ENCODE measurements around the gene TOP2B.

TOP2B gene

DNA sequence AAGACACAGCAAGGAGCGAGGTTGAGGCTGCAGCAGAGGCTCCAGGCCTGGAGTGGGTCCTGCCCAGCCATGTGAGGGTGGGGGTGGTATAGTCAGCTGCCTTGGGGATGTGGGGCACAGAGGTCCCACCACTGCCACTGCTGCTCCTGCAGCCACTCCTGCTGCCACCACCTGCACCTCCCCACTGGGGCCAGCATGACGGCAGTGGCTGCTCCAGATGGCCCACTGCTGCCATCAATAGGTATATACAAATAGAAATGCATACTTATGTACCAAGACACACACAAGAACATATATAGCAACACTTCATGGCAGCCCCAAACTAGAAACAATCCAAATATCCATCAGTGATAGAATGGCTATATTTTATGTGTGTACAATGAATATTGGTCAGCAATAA, 10.0 kb upstream of the TOP2B start:
- DNase-seq, result no peak

DNA sequence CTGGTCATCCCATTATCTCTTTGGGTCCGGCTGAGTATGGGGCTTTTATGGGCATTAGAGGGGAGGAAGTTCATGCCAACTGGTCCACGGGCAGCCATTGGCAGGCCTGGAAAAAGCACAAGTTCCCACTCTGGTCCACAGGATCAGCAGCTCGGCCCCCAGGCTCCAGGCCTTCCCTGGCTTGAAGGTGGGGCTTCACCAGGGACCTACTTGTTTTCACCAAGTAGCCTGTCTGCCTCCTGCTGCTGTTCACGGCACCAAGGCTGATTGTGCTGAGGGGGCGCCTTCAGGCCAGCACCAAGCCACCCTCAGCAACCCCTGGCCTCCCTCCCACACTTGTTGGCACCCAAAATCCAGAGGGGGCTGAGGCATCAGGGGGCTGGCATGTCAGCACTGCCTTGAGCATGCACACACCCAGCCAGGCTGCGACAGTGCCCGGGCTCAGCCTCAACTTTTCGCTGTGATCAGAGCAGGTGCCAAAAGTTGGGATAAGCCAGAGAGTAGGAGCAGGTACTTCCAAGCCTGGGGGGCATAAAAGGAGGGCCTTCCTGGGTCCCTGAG, 9.1 kb upstream of the TOP2B start:
- no peak for DNase-seq

DNA sequence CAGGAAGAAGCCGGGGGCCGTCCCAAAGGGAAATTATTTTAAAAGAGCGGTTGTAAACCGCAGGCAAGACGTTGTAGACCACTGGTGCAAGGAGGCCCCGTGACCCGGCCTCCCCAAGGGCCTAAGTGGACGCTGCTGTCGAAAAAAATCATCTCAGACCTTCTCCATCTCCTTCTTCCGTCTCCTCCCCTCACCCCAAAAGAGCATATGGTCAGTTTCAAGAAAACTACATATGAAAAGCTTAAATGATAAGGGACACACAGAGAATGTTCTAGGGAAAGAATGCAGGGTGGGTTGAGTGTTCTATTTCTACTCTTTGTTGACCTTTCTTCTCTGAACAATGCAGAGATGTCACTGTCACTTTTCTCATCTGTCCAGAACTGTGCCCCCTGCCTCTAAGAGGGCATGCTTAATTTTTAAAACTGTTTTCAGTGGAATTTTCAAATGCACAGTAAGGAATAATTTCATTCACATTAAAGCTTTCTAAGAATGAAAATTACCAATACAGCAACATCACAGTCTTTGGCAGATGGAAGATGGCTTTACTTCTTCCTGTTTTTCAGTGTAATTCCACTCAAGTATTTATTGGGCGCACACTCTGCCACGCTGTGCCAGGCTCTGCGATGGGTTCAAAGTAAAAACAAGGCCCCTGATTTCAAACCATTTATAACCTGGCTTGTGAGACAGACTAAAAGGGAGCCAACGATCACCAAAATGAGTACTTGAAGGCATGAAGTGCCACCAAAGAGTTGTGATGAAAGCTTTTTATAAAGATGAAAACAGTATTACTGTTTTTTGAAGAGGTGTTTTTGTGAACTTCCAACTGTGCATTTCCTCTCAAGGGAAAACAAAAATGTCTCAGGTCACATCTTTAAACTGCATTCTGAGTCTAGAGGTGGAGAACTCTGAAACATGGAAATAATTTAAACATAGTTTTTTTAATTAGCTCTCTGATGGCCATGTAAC, 891 bp upstream of the TOP2B start:
- no peak for DNase-seq

DNA sequence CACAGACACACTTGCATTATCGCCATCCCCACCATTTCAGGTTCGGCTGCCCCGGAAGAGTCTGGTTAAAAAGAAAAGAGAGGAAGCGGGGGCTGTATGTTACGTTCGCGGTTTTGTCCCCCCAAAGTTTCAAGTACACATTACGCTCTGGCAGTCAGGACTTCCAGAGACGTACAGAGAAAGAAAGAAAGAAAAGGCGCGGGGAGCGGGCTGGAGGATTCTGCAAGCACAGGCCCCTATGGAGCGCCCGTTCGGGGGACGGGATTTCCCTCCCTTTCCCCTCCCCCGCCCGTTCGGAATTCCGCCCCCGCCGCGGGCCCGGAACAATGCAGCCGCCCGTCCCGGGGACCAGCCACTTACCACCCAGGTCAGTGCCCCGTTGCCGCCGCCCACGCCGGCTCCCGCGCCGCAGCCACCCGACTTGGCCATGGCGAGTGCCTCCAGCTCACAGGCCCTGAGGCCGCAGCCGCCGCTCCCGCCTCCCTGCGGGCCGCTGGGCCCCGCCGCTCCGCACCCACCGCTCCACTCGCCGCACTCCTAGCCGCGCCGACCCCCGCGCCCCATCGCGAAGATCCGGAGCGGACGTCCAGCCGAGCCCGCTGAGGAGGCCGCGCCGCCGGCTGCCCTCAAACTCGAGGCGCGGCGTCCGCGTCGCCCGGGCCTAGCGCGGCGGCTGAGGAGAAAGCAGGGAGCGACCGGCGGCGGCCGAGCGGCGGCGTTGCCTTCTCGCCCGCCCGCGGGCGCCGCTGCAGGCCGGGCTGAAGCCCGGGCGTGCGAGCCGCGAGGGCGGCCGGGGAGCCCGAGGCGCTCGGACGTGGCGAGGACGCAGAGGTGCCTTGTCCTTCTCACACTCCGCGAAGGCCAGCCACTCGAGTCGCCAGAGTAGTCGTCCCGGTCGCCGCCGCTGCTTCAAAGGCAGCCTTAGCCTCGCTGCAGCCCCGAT, 567 bp downstream of the TOP2B start:
- peak; percentile 34 to 57 for DNase-seq

DNA sequence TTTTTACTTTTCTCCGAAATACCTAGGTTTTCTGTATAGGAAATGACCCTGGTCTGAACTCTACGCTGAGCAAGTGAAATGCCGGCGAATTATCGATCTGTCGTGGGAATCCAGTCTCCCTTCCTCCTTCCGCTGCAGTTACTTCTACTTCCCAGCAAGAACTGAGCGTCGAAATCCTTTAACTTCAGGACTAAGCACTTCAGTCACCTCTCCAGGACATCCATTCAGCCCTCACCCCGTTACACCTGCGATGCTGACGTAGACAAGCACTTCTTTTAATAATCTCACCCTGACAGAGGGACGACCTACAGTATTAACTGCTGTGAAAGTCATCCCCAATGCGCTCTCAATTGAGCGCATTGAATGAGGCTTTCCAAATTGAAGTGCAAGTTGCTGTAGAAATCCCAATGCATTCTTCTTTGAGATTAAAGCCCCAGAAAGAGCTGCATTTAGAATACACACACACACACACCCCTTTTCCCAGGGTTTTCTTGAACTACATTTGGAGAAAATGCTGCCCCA, 1.3 kb downstream of the TOP2B start:
- no peak for DNase-seq

DNA sequence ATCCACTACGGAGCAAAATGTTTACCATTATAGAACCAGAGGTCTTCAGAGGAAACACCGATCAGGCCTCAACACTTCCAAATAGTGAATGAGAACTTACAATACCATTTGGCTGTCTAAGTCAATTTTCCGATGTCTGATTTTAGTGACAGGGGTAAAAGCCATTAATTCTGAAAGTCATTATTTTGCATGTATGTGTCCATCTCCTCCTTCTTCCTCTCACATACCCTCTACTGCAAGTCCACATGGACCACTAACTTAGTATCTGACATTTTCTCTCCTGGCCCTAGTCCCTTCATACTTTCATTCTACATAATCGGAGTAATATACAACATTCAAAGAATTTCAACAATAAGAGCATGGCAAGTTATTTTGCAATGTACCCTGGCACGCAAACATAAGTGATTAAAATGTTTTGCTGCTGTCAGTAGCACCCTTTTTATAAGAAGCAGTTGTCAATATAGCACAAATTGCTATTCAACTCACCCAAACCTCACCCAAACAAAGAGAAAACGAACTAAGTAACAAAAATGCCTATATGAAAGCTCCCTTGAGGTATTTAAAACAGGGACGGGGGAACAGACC, 1.9 kb downstream of the TOP2B start:
- DNase-seq, result no peak

DNA sequence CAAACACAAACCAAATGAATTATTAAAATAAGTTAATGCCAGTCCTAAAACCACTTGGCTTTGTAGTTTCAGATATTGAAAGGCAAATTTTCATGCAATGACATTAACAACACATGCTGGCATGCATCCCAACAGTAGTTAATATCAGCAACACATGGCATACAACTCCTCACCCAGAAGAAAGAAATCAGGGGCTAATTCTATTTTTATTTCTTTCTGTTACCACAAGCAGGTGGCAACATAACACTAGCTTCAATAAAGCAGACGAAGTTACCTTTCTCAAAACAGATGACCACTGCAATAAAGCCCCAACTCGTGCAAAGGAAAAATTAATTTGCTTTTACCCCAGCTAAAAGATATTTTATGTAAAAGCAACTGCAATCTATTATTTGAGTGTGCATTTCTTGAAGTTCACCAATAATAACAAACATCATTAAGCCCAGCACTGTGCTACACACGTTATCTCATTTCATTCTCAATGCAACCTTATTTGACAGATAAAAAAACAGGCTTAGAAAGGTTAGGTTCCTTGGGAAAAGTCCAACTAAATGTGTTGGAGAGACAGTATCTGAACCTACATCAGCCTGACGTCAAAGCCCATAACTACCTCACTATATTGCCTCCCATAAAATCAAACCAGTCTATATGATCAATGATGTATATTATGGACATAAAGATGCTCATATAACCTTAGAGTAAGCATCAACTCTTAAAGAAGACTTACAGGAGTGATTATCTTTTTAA, 2.8 kb downstream of the TOP2B start:
- DNase-seq, result no peak

DNA sequence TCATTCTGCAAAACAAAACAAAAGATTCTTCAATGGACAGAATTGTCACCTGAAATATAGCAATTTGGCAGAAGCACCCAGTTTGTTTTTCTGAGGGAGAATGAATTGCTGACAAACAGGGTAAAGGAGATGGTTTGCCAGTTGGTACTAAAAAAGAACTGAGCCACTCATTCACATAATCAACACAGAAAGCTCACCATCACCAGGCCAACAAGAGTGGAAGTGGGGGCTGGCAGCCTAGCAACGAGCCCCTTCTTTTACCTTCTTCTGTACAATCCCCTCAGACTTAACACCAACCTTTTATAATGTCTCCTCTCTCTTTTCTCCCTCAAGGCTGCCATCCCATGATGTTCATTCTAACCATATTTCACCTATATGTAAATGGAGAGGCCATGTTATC, 5.9 kb downstream of the TOP2B start:
- DNase-seq, result no peak

DNA sequence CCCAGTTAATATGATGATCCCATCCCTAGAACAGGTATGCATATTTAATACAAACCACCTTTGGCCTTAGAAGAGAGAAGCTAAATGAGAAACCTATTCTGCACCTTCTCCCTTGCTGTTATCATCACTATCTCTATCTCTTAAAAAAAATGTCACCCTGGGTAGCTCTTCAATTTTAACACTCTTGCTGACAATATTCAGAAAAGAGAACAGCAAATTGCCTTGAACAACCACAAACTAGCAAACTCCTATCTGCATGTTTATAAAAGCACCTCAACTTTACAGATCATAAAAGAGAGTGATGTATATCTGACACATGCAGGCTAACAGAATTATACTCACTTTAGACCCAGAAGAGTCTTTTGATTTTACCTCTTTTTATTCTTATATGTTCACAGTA, 7.4 kb downstream of the TOP2B start:
- DNase-seq, result no peak

DNA sequence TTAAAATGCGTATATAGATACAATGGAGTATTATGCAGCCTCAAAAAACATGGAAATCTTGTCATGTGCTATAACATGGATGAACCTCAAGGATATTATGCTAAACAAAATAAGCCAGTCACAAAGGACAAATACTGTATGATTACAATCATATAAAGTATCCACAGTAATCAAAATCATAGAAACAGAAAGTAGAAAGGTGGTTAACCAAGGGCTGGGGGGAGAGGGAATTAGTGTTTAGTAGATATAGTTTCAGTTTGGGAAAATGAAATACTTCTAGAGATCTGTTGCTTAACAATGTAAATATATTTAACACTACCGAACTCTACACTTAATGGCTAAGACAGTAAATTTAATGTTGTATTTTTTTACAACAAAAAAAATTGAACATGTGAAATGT, 9.0 kb downstream of the TOP2B start:
- DNase-seq, result no peak

DNA sequence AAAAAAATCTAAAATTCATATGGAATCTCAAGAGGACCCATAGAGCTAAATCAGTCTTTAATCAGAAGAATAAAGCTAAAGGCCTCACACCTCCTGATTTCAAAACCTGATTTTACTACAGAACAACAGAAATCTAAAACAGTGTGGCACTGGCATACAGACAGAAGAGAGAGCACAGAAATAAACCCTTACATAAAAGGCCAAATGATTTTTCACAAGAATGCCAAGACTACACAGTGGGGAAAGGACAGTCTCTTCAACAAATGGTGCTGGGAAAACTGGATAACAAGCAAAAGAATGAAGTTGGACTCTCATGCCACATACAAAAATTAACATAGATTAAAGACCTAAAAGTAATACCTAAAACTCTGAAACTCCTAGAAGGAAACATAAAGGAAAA, 10.1 kb downstream of the TOP2B start:
- DNase-seq, result no peak

DNA sequence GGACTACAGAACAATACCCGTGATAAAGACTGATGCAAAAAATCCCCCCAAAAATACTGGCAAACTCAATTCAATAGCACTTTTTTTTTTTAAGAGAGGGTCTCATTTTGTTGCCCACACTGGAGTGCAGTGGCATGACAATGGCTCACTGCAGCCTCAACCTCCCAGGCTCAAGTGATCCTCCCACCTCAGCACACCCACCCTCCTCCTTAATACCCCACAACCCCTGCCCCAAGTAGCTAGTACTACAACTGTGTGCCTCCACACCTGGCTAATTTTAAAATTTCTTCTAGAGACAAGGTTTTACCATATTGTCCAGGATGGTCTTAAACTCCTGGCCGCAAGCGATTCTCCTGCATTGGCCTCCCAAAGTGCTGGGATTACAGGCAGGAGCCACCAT, 11.4 kb downstream of the TOP2B start:
- no peak for DNase-seq

DNA sequence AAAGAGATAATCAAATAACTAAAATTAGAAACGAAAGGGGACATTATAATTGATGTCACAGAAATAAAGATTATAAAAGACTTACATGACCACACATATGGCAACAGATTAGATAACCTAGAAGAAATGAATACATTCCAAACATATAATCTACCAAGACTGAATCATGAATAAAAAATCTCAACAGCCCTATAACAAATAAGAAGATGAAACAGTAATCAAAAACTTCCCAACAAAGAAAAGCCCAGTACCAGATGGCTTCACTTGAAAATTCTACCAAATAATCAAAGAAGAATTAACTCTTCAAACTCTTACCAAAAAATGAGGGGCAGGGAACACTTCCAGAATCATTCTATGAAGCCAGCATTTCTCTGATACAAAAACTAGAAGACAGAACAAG, 11.8 kb downstream of the TOP2B start:
- no peak for DNase-seq

DNA sequence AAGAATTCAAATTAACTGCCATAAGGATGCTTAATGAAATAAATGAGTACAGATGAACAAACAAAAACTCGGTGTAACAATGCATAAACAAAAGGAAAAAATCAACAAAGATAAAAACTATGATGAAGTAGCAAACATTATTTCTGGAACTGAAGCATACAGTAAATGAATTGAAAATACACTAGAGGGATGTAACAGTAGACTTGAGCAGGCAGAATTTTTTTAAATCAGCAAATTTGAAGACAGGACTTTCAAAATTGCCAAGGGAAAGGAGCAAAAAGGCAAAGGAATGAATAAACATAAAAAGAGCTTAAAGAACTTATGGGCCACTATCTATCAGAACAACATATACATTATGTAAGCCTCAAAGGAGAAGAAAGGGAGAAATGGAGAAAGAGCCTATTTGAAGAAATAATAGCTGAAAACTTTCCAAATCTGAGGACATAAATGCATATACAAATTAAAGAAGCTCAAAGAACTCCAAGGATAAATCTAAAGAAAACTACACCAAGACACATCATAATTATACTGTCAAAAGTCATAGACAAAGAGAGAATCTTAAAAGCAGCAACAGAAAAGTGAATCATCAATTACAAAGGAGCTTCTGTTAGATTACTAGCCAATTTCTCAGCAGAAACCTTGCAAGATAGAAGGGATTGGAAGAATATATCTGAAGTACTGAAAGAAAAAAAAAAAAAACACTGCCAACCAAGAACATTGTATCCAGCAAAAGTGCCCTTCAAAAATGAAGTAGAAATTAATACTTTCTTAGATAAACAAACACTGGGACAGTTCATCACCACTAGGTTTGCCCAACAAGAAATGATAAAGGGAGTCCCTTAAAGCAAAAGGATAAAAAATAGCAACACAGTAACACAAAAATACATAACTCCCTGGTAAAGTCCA, 15.5 kb downstream of the TOP2B start:
- DNase-seq, result no peak

DNA sequence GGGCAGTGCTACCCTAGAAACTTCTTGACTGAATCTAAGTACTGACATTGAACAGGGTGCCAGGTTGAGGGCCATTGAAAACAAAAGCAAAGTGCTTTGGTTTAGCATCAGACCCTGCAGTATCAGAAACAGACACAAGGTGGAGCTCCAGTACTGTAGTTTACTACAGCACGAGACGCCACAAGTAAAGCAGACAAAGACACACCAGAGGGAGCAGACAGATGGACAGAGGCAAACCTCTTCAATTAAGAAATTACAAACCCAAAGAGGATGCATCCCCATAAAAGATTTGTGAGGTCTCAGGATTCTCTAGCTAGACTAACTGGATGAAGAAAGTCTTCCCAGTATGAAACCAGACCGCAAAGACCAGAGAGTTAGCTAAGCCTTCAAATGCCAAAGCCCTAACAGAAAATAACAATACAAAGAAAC, 16.6 kb downstream of the TOP2B start:
- peak; percentile 27 to 87 for DNase-seq

DNA sequence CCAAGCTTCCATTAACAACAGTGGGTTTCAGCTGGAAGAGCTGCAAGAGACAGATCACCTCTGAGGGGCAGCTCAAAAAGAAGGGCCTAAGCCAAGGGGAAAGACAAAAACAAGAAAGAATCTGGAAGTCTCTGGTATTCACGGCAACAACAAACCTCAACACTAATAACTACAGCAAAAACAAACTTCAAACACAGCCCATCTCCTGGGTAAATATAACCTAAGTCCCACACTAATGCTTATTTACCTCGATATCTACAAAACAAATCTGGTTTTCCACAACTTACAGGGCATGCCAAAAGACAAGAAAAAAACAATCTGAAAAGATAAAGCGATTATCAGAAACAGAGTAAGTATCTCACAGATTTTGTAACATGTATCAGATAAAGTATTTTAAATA, 29.7 kb downstream of the TOP2B start:
- no peak for DNase-seq

DNA sequence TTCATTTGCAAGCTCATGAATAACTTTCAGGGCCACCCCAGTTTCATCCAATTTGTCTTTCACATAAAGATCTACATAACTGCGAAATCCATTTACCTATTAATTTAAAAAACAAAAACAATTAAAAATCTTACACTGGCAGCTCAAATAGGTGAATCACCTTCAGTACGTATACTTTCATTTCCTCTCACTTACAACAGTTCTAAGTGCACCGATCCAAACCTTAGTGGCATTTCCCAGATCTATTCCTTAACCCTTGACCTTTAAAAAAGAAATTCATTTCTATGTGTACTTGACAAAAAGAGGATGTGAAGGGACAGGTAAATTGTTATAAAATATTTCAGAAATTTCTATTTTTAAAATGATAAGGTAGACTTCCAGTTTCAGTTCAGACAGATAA, 30.8 kb downstream of the TOP2B start:
- DNase-seq, result no peak

DNA sequence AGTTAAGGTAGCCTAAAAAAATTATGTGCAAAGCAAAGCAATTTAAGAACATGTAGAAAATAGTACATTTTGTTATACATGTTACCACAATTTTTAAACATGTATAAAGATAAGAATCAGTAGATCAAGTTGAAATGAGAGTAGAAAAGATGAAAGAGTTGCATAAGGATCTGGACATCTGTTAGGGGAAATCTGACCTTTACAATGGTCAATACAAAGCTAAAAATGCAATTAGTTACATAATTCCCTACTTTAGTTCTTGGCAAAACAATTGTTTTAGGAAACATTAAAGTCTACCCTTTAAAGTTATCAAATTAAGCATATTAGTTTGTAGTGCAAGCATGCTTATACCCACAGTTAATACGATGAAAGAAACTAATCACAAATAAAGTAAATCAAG, 32.7 kb downstream of the TOP2B start:
- no peak for DNase-seq

DNA sequence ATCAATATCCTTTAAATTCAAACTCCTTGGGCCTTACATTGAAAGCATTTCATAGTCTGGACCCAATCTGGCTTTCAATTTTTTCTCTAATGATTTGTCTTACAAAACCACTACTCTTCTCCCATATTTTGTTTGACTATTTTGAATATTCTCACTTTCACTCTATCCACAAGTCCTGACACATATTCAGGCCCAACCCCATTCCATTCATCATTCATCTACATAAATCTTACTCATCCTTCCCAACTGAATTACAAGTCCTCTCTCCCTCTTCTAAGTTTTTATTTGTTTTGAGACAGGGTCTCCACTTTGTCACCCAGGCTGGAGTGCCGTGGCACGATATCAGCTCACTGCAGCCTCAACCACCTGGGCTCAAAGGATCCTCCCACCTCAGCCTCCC, 43.6 kb downstream of the TOP2B start:
- no peak for DNase-seq

DNA sequence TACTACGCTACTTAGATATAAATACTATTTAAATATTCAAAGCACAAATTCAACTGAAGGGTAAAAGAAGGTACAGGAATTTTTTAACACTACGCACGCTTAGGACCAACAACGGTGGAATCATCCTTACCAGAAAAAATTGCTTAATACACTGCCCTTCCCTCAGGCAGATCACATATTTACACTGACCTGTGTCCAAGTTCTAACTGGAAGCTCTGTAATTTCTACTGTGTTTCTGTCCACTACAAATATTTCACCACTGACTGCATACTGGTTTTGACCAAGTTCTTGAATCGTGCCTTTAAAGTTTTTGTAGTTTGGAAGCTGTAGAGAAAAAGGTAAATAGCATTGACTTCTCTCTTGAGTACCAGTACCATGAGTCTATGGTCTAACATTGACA, 44.2 kb downstream of the TOP2B start:
- DNase-seq, result no peak

DNA sequence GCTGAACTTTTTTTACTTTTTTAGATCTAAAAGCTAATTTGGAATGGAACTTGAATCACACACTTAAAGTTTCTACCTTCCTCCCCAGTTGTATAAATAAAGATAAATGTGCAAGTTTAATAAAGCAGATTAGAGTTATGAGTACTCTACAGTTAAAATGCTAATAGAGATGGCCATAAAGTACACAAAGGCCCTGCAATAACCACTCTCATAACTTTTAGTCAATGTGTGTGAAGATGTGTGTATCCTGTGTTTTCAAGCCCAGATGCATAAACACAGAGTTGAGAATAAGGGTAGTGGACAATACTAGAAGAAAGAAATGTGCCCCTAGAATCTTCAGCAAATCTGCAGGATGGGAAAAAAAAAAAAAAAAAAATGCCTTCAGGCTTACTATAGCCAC, 45.3 kb downstream of the TOP2B start:
- no peak for DNase-seq

Data from bone marrow (tissue), 2 donors.